HG03342 (cell line): Measurements from ENCODE around the gene MS4A10.

Source experiments
- ATAC-seq: cut with Tn5 transposase; IDR thresholded peaks from one replicate; pipeline ENCODE4 v1.9.1; 2021; ENCODE audit warnings: mild to moderate bottlenecking, moderate library complexity; ENCODE audit not compliant: unreplicated experiment

MS4A10 gene

DNA sequence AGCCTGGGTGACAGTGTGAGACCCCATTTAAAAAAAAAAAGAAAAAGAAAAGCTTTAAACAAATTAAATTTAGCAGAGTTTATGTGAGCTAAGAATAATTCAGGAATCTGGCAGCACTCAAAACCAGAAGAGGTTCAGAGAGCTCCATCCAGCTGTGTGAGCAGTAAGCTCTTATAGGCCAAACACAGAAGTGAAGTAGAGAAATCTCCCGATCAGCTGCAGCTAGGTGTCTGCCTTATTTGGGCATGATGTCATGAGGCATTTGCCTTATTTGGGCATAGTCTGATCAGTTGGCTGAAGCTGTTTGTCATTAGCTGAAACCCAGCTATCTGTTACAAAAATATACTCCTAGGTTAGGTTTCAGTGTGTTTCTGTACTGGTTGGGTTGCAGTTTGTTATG, 20.3 kb upstream of the MS4A10 start:
- peak; percentile 38 for ATAC-seq

DNA sequence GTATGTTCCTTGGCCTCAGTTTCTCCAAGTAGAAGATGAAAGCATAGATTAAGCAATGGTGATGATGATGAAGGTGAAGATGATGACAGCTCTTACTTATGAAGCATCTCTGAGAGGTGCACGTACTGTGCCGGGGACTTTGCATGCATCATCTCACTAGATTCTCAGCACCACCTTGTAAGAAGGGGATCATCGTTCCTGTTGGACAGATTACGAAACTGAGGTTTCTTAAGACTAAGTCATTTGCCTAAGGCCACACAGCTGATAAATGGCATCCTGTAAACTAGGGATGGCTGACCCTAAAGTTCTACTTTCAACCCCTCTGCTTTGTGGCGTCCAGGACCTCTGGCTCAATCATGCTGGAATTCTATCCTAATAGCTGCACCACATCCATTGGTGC, 19.8 kb upstream of the MS4A10 start:
- no peak for ATAC-seq

DNA sequence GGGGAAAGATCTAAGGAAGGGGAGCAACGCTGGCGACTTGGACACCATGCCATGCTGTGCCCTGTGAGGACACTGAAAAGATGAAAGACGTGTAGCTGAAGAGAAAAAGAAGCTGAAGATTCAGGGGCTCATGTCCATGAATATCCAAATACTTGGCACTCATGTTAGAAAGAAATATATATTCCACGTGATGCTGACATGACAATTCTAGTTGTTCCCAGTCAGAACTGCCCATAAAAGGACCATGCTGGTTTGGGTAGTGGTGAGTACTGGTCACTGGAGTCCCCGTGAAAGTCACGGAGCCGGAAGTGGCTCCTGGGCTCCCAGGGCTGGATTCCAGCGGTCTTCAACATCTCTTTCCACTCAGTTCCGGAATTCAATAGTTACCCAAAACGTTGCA, 18.6 kb upstream of the MS4A10 start:
- ATAC-seq: no peak

DNA sequence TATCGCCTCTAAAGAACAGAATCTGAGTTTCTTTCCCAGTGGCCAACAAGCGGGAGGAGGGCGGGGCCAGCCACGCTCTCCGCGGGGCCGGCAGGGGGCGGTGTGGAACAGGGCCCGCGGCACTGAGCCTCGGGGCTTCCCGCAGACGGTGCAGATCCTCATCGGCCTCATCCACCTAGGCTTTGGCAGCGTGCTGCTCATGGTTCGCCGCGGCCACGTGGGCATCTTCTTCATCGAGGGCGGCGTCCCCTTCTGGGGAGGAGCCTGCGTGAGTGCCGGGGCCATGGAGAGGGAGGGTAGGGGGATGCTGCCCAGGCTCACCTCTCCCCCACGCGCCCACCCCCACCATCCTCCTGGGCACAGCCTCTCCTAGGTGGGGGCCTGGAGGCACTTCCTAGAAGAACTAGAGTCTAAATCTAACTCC, 17.7 kb upstream of the MS4A10 start:
- ATAC-seq: no peak

DNA sequence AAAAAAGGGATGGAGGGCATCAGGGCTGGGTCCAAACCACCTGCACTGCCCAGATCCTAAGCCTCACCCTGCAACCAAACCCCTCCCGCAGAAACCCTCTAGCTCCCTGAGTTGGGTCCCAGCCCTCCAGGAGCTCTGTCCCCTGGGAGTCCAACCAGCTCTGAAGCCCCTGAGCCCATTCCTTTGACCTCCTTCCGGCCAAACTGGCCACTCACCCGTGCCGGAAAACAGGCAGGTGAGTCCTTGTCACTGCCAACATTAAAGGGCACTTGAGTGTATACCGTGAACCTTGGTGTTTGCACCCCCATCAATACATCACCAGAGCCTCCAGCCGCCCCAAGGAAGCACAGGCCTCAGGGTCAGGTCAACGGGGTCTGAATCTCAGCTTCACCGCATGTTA, 16.9 kb upstream of the MS4A10 start:
- no peak for ATAC-seq

DNA sequence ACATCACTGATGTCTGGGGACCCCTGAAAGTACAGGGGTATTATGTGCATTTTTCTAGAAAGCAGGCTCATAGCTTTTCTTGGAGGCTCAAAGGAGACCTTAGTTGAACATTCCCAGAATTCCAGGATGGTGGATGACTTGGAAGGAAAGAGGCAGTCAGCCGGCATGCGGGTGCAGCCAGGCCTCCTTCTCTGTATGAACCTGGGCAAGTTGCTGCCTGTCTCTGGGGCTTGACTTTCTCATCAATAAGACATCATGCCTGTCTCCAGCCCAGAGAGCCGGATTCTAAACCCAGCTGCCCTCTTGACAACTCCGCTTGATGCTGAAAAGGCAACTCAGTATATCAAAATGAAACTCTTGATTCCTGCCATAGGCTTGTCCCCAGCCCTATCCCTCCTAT, 15.9 kb upstream of the MS4A10 start:
- no peak for ATAC-seq

DNA sequence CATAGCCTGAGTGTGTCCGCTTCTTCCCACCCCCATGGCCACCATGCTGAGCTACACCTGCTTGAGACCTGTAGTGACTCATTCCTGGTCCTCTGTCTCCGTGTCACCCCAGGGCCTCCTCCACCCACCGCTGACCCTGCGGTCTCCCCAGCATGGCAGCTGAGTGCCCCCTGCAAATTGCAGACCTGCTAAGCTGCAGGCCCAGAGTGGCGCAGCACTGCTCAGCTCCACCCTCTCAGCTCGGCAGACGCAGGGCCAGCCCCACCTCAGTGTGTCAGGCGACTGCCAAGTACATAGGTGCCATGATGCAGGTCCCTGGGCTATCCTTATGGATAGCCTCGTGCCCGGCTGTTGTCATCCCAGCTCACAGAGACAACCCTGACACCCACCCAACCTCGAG, 15.3 kb upstream of the MS4A10 start:
- ATAC-seq: no peak

DNA sequence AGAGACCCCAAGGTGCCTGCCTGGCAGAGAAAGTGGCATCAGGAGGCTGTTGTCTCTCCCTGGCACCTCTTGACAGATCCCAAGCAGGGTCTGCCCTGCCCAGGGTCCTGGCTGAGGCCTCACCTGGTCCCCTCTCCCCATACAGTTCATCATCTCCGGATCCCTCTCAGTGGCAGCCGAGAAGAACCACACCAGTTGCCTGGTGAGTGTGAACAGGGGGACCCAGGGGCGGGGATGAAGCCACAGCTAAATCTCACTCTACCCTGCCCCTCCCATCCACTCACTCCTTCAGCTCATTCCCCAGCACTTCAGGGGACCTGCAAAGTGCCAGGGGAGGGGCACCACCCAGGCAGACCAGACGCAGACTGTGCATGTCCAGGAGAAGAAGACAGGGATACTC, 14.0 kb upstream of the MS4A10 start:
- no peak for ATAC-seq

DNA sequence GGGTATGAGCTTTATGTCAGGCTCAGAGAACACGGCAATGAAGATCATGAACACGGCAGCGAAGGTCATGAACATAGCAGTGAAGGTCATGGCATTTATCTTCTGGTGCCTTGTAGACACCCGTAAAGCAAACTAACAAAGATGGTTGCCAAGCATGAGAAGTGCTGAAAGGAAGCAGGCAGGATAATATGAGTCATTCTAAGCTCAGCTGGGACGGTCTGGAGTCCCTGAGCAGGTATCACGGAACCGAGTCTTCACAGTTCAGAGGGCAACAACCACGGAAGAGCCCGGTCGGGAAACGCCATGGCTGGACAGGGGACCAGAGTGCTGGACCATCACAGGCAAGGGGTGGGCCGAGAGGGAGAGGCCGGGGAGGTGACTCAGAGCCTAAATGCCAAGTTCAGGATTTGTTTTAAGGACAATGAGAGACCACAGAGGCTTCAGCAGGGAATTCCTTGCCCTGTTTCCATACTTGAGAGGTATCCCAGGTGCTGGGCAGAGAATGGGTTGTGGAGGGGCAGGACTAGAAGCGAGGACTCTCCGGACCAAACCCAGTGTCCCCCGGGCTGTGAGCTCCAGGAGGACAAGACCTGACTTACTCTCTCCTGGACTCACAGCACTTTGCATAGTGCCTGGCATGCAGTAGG, 13.1 kb upstream of the MS4A10 start:
- peak; percentile 63 for ATAC-seq

DNA sequence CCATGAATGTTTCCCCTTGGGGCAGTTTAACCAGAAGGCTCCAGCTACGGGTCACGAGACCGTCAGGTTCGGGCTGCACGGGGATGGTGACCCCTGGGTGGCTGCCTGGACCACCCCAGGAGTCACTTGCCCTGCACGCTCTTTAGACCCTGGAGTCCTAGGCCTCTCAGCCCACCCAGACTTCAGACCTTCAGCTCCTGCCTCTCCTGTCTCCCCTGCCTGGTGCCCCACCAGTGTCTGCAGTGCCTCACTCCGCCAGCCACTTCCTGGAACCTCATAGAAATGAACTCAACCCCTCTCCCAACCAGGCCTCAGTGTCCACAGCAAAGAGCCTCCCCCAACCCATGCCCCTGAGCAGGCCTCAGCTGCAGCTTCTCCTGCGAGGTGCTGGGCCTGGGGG, 12.5 kb upstream of the MS4A10 start:
- ATAC-seq: no peak

DNA sequence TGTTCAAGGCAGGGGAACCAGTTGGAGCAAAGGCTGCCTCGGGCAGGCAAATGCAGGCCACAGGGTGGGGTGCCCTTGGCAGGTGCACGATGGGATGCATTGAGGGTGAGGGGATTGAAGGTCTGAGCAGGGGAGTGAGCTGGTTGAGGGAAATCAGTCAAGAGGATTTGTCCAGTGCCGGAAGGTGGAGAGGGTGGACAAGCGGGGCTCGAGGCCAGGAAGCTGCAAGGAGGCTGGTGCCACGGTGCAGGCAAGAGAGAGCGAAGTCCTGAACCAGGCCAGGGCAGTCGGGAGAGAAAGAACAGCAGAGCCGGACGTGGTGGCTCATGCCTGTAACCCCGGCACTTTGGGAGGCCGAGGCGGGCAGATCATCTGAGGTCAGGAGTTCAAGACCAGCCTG, 10.4 kb upstream of the MS4A10 start:
- ATAC-seq: no peak

DNA sequence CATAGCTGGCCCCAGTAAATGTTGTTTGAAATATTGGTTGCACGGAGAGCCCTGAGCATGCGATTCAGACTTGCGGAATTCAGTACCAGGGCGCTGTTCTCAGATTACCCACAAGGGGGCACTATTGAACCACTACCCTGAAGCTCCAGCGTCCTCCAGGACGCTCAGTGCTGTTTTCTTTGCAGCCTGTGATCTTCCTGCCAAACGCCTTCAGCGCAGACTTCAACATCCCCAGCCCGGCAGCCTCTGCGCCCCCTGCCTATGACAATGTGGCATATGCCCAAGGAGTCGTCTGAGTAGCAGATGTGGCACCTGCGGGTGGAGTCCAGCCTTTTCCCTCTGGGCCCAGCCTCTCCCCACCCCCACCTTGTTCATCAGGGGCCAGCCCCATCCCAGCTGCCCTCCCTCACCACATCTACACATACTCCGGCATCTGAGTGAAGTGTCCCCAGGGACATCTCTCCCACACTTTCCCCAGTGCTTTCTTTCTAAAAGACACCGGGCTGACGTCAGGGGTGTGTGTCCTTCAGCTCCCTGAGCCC, 9.6 kb upstream of the MS4A10 start:
- ATAC-seq: peak; percentile 78

DNA sequence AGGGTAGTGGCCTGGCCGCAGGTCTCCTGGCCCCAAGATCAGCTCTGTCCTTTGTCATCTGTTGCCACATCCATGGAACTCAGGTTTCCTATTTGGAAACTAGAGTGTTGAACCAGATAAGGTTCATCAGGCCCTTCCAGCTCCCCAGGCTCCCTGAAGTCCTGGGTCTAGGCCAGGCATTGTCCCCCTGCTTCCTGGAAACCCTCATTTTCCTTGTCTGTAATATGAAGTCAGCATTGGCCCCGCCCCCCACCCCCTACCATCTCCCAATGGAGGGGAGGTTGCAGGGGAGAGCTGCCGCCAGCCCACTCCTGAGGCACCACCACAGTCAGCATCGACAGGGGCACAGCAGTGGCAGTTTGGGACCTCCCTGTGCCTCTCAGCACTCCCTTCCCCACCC, 9.0 kb upstream of the MS4A10 start:
- no peak for ATAC-seq

DNA sequence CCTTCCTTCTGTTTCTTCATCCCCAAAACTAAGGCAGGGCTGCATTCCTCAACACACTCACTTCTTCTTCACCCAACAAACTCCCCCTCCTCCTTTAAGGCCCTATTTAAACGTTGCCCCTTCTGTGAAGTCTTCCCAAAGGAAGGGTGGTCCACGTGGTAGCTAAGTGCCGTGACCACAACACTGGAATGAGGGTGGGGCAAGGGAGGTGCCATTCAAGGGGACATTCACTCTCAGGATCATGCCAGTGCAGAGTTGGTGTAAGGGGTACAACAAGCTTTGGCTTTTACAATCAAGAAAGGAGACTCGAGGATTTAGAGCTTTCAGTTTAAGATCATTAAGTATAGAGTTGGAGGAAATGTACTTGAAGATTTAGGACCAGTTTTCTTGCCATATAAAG, 8.0 kb upstream of the MS4A10 start:
- ATAC-seq: no peak

DNA sequence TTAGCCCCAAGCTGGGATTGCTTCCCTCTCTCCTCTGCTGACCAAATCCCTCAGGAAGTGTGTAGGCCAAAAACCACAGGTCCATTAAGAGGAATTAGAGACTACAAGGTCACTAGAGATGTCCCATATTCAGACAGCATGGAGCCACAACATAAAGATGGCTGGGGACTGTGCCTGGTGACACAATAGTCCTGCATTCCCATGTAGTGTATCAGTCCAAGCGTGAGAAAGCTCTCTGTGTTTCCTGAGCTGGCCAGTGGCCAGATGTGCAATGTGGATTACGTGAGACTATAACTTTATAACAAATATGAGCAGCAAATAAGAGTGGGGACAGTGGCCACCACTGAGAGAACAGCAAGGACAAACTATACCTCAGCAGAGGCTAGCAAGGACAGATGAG, 7.6 kb upstream of the MS4A10 start:
- no peak for ATAC-seq

DNA sequence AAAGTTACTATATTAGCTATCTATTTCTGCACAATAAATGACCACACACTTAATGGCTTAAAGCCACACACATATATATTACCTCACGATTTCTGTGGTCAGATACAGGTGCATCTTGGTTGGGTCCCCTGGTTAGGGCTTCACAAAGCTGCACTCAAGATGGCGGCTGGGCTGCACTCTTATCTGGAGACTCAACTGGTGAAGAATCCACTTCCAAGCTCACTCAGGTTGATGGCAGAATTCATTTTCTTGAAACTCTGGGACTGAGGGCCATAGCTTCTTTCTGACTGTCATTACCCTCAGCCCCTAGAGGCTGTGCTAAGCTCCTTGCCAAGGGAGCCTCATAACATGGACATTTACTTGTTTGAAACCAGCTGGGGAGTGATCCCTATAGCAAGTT, 5.1 kb upstream of the MS4A10 start:
- no peak for ATAC-seq

DNA sequence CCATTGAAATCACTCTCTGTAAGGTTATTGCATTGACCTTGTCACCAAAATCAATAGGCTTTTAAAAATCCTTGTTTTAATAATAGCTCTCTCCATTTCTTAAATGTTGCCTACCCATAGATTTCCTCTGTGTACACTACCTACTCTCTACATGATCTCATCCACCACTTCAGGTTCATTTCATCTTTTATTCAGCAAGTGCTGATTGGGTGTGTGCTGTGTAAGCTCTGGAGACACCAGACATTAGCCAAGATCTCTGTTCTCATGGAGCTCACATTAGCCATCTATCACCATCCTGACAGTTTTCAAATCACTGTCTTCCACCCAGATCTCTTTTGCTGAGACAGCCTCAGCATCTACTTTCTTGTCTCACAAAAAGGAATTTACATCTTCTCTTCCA, 4.4 kb upstream of the MS4A10 start:
- ATAC-seq: no peak

DNA sequence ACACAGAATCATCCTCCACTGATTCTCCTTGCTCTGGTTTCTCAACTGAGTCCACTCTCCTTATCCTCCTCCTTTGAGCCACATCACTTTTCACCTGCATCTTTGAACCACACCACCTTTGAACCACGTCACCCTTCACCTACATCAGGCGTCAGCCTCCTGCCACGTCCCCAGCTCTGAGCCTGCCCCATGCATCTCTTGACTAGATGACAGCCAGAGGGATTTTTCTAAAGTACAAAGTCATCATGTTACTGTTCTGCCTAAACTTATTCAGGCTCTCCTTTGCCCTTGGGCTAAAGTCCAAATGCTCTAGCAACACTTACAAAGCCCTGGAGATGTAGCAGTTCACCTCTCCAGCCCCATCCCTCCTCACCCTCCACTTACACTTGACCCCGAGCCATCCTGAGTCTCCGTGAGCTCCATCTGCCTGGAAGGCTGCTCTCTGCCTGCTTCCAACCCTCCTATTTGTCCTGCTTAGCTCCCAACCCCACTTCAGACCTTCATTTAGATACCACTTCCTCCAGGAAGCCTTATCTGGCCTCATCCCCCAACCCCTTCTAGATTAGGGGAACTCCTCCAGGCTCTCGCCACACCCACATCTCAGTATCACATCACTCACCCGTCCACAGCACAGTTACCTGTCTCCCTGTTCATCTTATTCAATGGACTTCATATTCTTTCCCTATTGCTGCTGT, 3.7 kb upstream of the MS4A10 start:
- no peak for ATAC-seq

DNA sequence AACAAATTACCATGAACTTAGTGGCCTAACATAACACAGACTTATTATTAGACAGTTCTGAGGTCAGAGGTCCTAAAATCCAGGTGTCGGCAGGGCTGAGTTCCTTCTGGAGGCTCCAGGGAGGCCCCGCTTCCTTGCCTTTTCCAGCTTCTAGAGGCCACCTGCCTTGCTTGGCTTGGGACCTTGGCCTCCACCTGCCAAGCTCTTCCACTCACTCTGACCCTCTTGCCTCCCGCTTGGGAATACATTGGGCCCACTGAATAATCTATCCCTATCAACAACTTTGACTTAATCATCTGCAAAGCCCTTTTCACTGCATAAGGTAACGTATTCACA, 3.2 kb upstream of the MS4A10 start:
- ATAC-seq: no peak

DNA sequence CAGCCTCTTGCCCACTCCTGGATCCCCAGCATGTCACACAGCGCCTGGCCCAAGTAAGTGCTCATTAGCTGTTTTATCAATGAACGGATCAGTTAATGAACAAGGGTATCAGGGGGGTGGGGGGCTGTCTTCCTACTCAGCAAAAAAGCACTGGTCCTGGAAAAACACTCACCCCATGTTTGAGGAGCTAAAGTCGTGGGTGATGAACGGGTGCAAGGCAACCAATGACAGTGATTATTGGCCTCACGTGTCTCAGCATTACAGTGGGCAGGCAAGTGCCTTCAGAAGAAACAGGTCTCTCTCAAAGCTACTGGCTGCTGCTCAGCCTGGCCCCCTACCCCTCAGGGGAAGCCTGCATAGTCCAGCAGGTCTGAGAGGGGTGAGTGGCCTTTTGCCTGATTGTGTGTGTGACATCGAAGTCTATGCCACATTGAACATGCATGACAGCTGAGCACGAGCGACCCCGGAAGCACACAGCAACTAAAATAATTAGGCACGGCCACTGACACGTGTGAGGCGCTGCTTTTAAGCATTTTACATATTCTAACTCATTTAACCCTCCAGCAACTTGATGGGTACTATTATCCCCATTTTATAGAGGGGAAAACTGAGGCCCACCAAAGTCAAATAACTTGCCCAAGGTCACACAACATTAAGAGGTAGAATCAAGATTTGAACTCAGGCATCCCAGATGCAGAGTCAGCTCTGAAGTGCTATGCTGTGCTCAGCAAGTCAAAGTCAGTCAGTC, 2.6 kb upstream of the MS4A10 start:
- no peak for ATAC-seq

DNA sequence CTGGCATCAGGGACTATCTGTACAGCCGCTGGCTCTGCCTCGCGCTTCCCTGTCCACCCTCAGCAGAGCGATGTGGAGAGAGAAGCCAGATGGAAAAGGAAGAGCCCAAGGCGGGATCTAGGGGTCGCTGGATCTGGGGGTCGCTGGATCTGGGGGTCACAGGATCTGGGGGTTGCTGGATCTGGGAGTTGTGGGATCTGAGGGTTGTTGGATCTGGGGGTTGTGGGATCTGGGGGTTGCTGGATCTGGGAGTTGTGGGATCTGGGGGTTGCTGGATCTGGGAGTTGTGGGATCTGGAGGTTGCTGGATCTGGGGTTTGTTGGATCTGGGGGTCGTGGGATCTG, 2.0 kb upstream of the MS4A10 start:
- ATAC-seq: no peak

DNA sequence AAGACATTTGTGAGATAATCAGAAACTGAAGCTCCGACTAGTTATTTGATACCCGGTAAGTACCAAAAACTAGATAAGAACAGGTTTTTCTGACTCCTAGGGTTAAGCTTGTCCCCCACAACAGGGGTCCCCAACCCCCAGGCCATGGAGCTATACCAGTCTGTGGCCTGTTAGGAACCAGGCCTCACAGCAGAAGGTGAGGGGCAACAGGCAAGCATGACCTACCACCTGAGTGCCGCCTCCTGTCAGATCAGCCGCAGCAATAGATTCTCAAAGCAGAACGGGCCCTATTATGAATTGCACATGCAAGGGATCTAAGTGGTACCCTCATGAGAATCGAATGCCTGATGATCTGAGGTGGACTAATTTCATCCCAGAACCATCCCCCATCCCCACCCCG, 1.2 kb upstream of the MS4A10 start:
- ATAC-seq: no peak
